COLO668 (cell line): Measurements from ENCODE around the gene RPL39L.

Source experiments
- DNase-seq: peaks from one replicate; lab custom pipeline; 2025; ENCODE audit not compliant: unreplicated experiment; lab: John Stamatoyannopoulos, UW

RPL39L gene

DNA sequence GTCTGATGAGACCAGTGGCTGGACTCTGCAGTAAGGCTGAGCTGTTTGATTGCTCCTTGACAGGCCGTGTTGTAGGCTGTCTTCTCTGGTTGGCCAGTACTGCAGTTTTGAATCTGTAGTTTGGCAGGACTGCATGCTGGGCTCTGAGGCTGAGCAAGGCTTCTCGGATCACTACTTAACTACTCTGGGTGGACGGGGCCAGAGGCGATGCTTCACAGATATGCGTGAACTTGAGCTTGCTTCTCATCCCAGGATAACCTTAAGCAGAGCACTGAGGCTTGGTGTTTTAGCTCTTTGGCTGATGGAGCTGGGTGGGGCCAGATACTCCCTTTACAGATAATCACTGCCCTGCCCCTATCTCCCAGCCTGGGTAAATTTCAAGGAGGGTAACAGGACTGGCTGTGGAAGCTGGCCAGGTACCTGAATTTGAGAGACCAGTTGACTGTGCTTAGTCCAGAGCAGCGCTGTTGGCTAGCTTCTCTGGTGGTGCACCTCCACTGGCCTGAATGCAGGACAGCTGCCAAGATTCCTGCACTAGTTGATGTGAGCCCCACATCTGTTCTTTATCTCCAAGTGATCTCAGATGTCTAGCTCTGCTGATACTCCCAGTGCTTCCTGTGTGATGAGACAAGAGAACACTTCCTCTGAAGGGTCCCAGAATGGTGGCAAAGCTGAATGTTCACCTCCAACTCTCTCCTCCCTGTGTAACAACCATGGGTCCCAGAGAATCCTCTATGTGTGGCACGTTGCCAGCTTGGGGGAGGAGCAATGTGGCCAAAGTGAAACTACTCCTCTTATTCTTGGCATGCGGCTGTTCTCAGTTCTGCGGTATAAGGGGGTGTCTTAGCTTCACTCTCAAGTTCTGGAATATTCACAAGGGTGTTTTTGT, 37.9 kb downstream of the RPL39L start:
- peak; percentile 15 for DNase-seq

DNA sequence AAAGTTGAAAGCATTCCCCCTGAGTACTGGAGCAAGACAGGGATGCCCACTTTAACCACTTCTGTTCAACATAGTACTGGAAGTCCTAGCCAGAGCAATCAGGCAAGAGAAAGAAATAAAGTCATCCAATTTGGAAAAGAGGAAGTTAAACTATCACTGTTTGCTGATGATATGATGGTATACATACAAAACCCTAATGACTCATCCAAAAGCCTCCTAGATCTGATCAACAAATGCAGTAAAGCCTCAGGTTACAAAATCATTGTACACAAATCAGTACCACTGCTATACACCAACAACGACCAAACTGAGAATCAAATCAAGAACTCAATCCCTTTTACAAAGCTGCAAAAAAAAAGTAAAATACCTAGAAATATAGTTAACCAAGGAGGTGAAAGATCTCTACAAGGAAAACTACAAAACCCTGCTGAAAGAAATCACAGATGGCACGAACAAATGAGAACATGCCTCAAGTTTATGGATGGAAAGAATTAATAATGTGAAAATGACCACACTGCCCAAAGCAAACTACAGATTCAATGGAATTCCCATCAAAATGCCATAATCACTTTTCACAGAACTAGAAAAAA, 40.3 kb downstream of the RPL39L start:
- no peak for DNase-seq

DNA sequence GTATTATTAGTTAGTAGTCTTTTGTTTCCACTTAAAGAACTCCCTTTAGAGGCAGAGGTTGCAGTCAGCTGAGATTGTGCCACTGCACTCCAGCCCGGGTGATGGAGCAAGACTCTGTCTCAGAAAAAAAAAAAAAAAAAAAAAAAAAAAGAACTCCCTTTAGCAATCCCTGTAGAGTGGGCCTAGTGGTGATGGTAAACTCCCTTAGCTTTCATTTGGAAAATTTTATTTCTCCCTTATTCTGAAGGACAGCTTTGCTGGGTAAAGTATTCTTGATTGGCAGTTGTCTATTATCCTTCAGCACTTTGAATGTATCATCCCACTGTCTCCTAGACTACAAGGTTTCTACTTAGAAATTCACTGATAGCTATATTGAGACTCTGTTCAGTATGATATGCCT, 46.0 kb downstream of the RPL39L start:
- no peak for DNase-seq

DNA sequence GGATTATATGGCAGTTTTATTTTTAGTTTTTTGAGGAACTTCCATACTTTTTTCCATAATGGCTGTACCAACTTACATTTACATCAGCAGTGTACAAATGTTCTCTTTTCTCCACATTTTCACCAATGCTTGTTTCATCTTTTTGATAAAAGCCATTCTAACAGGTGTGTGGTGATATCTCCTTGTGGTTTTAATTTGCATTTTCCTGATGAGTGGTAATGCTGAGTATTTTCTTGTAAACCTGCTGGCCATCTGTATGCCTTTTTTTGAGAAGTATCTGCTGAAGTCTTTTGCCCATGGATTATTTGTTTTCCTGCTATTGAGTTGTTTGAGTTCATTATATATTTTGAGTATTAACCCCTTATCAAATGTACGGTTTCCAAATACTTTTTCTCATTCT, 50.6 kb downstream of the RPL39L start:
- no peak for DNase-seq

DNA sequence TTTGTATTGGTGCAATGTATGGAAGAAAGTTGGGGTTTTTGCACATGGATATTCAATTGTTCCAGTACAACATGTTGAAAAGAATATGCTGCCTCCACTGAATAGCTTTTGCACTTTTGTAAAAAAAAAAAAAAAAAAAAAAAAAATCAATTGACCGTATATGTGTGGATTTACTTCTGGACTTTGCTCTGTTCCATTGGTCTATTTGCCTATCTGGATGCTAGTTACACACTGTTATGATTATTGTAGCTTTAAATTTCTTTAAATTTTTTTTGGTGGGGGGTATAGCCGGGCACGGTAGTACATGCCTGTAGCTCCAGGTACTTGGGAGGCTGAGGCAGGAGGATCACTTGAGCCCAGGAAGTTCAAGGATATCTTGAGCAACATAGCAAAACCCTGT, 52.5 kb downstream of the RPL39L start:
- no peak for DNase-seq

DNA sequence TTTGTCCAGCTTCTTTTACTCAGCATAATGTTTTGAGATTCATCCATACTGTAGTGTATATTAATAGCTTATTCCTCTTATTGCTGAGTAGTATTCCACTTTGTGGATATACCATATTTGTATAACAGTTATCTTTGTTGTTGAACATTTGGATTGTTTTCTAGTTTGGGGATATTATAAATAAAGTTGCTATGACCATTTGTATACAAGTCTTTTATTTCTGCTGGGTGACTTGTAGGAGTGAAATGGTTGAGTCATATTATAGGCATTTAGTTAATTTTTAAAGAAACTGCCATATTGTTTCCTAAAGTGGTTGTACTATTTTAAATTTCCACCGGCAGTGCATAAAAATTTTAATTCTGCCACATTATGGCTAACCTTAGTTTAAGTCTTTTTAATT, 53.4 kb downstream of the RPL39L start:
- no peak for DNase-seq

DNA sequence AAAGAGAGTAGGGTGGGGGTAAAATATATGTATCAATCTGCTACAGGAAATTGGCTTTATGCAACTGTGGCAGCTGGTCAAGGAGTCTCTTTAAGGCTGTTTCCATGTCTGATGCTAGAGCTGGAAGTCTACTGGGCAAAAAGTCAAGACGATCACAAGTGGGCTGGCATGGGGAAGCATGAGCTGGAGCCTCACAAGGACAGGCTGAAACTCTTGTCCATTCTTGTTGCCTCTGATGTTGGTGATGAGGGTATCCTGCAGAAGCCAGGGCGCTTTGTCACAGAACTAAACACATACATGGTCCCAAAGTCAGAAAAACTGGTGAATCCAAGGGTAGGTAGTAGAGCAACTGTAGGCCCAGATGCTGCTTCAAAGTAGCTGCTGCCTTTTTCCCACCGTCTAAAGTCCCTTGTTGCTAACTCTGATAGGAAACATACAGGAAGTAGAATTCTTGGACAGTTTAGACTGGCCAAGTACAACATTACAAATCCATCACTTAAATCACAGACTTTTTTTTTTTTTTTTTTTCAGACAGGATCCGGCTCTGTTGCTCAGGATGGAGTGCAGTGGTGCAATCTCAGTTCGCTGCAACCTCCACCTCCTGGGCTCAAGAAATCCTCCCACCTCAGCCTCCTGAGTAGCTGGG, 54.2 kb downstream of the RPL39L start:
- no peak for DNase-seq

DNA sequence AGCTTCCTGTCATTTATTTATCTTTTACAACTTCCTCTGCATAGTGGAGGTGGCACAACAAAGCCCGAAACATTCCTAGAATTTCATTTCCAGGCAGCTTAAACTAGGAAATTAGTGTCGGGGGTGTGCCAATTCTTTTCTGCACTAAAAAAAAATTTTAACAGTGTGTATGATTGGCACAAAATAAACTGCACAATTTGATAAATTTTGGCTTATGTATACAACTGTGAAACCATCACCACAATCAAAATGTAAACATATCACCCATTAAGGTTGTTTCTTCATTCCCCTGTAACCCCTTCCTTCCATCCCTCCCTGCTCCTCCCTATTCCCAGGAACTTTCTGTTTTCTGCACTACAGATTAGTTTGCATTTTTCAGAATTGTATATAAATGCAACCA, 54.7 kb downstream of the RPL39L start:
- no peak for DNase-seq

DNA sequence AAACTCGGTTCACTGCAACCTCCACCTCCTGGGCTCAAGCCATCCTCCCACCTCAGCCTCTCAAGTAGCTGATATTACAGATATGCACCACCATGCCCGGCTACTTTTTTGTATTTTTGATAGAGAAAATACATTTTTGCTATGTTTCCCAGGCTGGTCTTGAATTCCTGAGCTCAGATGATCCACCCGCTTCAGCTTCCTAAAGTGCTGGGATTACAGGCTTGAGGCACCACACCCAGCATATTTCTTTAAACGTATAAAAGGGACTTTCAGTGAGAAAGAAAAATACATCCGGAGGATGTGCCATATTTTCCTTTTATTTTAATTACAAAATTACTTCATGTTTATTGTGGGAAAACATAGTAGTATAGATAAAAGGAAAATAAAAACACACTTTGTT, 55.2 kb downstream of the RPL39L start:
- no peak for DNase-seq

DNA sequence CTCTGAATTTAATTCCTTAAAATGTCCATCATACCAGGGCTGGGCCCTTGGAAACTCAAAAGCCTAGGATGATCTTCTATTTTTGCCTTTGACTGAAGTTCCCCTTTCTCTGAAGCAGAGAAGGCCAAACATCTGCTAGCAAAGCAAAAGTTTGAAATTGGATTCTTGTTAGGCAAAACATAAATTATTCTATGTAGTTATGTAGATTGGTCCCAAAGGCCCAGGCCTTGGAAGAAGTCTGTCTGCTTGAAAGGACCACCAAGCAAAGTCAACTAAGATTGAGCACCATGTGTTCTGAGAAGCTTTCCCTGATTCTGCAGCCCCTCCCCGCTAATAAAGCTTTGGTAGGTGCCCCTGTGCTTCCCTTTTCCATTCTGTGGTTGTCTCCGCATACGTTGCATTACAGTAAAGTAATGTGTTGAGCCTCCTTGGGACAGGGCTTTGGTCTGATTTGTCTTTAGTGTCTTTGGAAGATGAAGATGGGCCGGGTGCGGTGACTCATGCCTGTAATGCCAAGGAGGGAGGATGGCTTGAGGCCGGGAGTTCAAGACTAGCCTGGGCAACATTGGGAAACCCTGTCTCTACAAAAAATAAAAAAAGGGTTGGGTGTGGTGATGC, 56.4 kb downstream of the RPL39L start:
- DNase-seq: no peak

DNA sequence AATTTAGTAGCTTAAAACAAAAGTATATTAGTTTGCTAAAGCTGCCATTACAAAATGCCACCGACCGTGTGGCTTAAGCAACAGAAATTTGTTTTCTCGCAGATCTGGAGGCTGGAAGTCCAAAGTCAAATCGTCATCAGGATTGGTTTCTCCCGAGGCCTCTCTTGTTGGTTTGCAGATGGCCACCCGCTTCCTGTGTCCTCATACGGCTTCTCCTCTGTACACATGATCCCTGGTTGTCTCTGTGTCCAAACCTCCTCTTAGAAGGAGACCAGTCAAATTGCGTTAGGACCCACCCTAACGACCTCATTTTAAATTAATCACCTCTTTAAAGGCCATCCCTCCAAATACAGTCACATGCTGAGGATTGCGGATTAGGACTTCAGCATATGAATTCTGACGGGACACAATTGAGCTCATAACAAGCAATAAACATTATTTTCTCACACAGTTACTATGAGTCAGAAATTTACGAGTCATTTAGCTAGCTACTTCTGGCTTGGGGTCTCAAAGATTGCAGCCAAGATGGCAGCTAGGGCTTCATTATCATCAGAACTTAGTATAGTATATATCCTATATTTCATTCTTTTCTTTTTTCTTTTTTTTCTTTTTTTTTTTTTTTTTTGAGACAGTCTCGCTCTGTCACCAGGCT, 58.4 kb downstream of the RPL39L start:
- no peak for DNase-seq

DNA sequence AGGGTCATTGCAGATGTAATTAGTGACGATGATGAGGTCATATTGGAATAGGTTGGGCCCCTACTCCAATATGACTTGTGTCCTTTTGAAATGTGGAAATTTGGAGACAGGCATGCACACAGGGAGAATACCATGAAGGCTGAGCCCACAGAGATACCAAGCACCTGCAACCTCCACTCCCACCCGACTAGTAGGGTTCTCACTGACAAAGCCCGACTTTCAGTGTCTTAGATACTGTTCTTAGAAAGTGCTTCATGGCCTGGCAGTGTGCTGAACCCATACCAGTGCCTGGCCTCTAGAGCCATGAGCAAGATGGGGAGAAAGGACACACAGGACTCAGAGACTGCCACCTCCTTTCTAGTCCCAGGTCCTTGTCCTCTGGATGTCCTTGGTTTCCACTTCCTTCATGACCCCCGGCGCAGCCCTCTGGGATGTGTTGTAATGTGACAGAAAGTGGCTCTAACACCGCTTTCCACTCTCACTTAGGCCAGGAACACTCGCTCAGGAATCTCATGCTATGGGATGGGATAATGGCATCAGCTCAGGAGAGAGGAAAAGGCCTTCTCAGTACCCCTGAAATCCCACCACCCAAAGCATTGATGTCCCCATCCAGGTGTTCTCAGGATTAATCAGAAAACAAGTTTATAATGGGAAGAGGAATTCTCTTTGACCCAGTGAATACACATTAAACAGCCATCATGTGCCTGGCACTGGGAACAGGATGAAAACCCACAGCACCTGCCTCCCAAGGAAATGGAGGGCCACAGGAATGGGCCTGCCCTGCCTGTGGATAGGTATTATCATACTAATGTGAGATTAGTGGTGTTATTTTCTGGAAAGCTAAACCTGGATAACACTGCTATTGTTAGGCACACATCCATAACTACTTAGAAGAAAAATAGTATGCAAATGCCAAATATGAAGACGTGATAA, 59.9 kb downstream of the RPL39L start:
- DNase-seq: no peak

DNA sequence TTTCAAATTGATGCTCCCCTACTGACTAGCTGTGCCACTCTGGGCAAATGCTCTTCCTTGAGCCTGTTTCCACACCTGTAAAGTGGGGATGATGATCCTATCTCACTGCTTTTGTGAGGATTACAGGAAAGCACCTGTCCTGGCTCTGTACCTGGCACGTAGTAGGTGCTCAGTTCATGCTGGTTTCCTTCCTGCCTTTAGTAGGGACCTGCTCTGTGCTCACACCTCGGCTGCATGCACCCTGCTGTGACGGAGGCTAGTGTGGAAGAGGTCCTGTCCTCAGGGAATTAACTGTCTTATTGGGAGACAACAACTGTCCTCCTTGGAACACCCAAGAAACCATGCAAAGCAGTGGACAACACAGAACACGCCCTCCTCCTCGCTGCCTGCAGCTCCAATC, 61.8 kb downstream of the RPL39L start:
- DNase-seq: no peak

DNA sequence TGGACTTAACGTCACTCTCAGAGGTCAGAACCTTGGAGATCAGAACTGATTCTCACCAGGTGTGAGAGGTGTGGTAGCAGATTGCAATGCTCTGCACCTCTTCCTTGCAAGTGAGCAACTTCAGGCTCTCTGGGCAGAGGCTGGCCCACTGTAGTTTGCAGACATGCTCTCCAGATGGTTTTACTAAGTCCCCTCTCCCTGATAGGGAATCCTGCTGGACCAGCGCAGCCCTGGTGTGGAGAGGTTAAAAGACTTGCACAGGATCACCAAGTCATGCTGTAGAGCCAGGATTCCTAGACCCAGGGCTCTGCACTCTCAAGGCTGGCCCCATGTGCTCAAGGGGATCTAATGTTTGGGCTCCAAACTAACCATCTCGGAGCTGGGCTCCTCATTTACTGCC, 62.2 kb downstream of the RPL39L start:
- DNase-seq: no peak

DNA sequence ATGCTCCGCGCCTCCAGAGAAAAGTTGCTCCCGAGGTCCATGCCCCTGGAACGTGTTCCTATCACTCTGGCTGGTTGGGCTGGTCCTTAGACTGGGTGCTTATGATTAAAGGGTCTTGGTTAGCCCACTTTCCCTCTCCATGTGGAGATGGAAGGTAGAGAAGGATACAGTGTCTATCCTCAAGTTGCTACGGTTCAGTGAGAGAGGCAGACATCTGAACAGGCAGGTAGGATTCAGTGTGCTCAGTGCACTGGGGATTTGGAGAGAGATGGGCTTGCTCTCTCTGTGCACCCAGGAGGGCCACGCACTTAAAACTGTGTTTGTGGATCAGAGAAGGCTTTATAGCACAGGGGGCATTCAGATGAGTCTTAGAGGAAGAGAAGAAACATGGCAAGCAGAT, 63.0 kb downstream of the RPL39L start:
- no peak for DNase-seq

DNA sequence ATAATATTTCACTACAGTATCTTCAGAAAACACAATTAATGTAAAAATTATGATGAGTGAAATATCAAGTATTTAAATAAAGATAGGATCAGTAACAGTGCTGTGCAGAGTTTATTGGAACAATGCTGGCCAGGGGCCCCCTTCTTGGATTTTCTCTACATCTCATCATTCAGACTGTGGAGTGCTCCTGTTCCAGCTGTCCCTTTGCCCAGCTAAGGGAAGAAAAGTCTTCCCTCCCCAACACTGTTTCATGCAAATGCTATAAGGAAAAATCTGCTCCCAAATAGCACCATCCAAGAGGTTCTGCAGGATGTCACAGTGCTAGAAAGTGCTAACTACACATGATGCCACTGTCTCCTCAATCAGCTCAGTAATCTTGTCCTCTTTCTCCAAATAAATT, 64.5 kb downstream of the RPL39L start:
- no peak for DNase-seq

DNA sequence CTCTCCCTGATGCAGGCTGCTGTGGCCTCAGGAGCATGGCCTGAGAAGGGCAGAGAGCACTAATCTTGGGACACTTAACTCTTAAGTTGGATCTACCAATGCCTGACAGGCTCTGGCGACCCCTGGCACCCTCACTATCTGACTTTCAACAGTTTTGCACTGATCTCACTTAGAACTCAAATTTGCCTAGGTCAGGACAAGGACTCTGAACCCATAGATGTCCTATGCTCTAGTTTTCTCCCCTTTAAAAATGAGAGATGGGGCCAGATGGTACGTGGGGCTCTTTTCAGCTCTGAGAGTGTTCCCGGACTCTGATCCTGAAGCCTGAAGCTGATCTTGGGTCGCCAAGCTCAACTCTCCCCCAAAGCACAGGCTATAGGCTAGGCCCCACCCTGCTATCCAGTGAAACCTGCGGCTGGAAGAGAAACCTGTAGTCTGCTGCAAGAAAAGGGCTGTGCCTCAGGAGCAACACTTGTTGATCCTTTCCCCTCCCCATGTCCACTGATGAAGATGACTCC, 65.7 kb downstream of the RPL39L start:
- no peak for DNase-seq

DNA sequence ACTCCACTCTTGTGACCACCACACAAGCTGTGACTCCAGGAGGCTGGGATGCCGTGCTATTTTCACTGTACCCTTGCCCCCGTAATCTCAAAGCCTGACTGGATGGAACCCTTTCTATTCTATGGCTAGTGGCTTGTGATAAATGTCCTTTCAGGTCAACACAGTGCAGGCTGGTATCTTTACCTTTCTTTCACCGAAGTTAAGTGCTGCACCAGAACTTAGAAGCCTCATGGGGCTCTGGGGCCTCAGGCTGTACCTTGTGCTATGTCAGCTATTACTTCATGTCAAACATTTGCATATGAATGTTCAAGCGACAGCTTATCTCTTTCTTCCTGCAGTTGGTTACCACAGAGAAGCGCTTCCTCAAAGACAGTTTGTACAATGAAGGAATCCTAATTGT, 66.8 kb downstream of the RPL39L start:
- no peak for DNase-seq

DNA sequence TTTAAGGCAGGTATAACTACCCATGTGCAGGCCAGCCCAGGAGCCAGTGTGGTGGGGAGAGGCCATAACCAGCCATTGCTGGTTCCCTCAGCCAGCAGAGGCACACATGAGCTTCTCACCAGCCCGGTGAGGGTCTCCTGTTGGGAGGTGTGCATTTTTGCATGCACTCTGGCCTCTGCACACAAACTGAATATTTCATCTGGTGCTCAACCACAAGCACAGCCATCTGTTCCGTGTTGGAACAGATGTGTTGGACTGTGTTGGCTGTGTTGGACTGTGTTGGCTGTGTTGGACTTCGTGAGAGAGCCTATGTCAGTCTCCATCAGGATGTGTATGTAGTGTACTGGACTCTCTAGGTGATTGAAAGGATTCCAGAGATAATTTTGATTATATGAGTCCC, 67.2 kb downstream of the RPL39L start:
- DNase-seq: no peak
